IMR-90 (cell line): ENCODE data around the gene KLHDC1. TPM values are rescaled to one million over a fixed set of nuclear protein-coding genes. Genes with fewer than 3 reads are reported as not detected.

Experiments
- ATAC-seq: fragments of 200-7000 bp; cut with Tn5 transposase; 2 replicates; pipeline ENCODE4 v1.9.1; 2020; ENCODE audit warnings: low read depth, mild to moderate bottlenecking, moderate library complexity
- BruUV-seq: library from RNA; stranded (reverse); fragments of 400-500 nt; replicated peaks from 2 replicates; lab custom pipeline; 2021; lab: Mats Ljungman, UMichigan
- CTCF ChIA-PET: fragments of 300-600 bp; formaldehyde crosslinking; extraction: SDS; loops from one replicate; lab custom pipeline; 2021; ENCODE audit warnings: antibody characterized with exemption; lab: Yijun Ruan, JAX
- POLR2A ChIA-PET: fragments of 300-600 bp; sonication (Branson Sonifier 250); formaldehyde crosslinking; loops from one replicate; lab custom pipeline; 2022; ENCODE audit warnings: antibody characterized with exemption; ENCODE audit not compliant: unreplicated experiment; lab: Charles Lee
- DNase-seq: peaks from one replicate; pipeline ENCODE4 v3.0.0; 2013
- H2AFZ ChIP-seq: replicated peaks from 2 replicates; pipeline ENCODE3; 2013; ENCODE audit warnings: low read length, mild to moderate bottlenecking; ENCODE audit not compliant: poor library complexity
- H2AK5ac ChIP-seq: 2 replicates; pipeline ENCODE4 v1.6.1; 2013; ENCODE audit warnings: low read depth, low read length, inconsistent platforms
- H2AK9ac ChIP-seq: replicated peaks from 2 replicates; pipeline ENCODE3; 2013; ENCODE audit warnings: mild to moderate bottlenecking, low read depth, low read length, moderate library complexity; ENCODE audit not compliant: poor library complexity
- H2BK120ac ChIP-seq: 2 replicates; pipeline ENCODE4 v1.6.1; 2013; ENCODE audit warnings: low read depth, low read length, inconsistent platforms
- H2BK15ac ChIP-seq: 3 replicates; pipeline ENCODE4 v1.6.1; 2013; ENCODE audit warnings: low read depth, low read length, inconsistent platforms
- H2BK20ac ChIP-seq: 2 replicates; pipeline ENCODE4 v1.6.1; 2013; ENCODE audit warnings: low read depth, mild to moderate bottlenecking, inconsistent platforms, low read length, moderate library complexity
- H2BK5ac ChIP-seq: 2 replicates; pipeline ENCODE4 v1.6.1; 2013; ENCODE audit warnings: mild to moderate bottlenecking, low read depth, low read length, inconsistent platforms; ENCODE audit not compliant: poor library complexity, severe bottlenecking
- H3K14ac ChIP-seq: replicated peaks from 2 replicates; pipeline ENCODE4 v1.6.1; 2013; ENCODE audit warnings: low read depth, low read length, inconsistent platforms
- H3K18ac ChIP-seq: 2 replicates; pipeline ENCODE4 v1.6.1; 2013; ENCODE audit warnings: low read depth, low read length, control low read depth
- H3K23ac ChIP-seq: 2 replicates; pipeline ENCODE4 v1.6.1; 2013; ENCODE audit warnings: low read depth, low read length, inconsistent platforms
- H3K27ac ChIP-seq: 2 replicates; pipeline ENCODE4 v1.5.1; 2013; ENCODE audit warnings: mild to moderate bottlenecking, control low read depth, low read length; ENCODE audit not compliant: insufficient read depth
- H3K27me3 ChIP-seq: 2 replicates; pipeline ENCODE4 v1.6.1; 2013; ENCODE audit warnings: low read length; ENCODE audit not compliant: control insufficient read depth, insufficient read depth
- H3K36me3 ChIP-seq: 2 replicates; pipeline ENCODE4 v1.6.1; 2013; ENCODE audit warnings: low read length, mixed read lengths; ENCODE audit not compliant: control insufficient read depth, insufficient read depth
- H3K4ac ChIP-seq: 2 replicates; pipeline ENCODE4 v1.6.1; 2013; ENCODE audit warnings: low read depth, low read length, inconsistent platforms
- H3K4me1 ChIP-seq: 2 replicates; pipeline ENCODE4 v1.6.1; 2013; ENCODE audit warnings: low read length, mixed read lengths; ENCODE audit not compliant: control insufficient read depth, insufficient read depth
- H3K4me2 ChIP-seq: 2 replicates; pipeline ENCODE4 v1.6.1; 2013; ENCODE audit warnings: low read depth, mild to moderate bottlenecking, control low read depth, low read length, moderate library complexity
- H3K4me3 ChIP-seq: 2 replicates; pipeline ENCODE4 v1.5.1; 2013; ENCODE audit warnings: low read depth, mild to moderate bottlenecking, control low read depth, low read length, moderate library complexity; ENCODE audit not compliant: insufficient read depth
- H3K56ac ChIP-seq: 2 replicates; pipeline ENCODE4 v1.6.1; 2013; ENCODE audit warnings: low read length, inconsistent platforms; ENCODE audit not compliant: insufficient read depth; ENCODE audit errors: extremely low read depth
- H3K79me1 ChIP-seq, 2 experiments: 2 replicates each; pipeline ENCODE4 v1.6.1; 2013; ENCODE audit warnings: low read length in 2 of 2, inconsistent platforms in 1 of 2, low read depth in 1 of 2
- H3K9ac ChIP-seq: 2 replicates; pipeline ENCODE4 v1.6.1; 2013; ENCODE audit warnings: low read depth, low read length, control low read depth
- H3K9me1 ChIP-seq: 2 replicates; pipeline ENCODE4 v1.6.1; 2013; ENCODE audit warnings: low read length, inconsistent platforms; ENCODE audit not compliant: insufficient read depth
- H3K9me3 ChIP-seq: 2 replicates; pipeline ENCODE4 v1.6.1; 2013; ENCODE audit warnings: low read length; ENCODE audit not compliant: control insufficient read depth, insufficient read depth
- H4K20me1 ChIP-seq: 2 replicates; pipeline ENCODE4 v1.6.1; 2013; ENCODE audit warnings: low read length, inconsistent platforms; ENCODE audit not compliant: insufficient read depth
- H4K5ac ChIP-seq: 2 replicates; pipeline ENCODE4 v1.6.1; 2013; ENCODE audit warnings: mild to moderate bottlenecking, low read depth, low read length, control low read depth
- H4K8ac ChIP-seq, 2 experiments: 2 replicates each; pipeline ENCODE4 v1.6.1; 2013; ENCODE audit warnings: low read depth in 2 of 2, low read length in 2 of 2, control low read depth in 1 of 2, inconsistent platforms in 1 of 2
- H4K91ac ChIP-seq: 2 replicates; pipeline ENCODE4 v1.6.1; 2013; ENCODE audit warnings: low read depth, low read length, inconsistent platforms; ENCODE audit not compliant: insufficient read depth
- CEBPB ChIP-seq: IDR thresholded peaks from 2 replicates; pipeline ENCODE4 v1.6.1; 2012; ENCODE audit warnings: low read depth, low read length, improper control_type of control experiment
- FOS ChIP-seq: fragments of 150-350 bp; IDR thresholded peaks from 2 replicates; pipeline ENCODE4 v1.6.1; 2016; ENCODE audit warnings: low read depth, low read length
- MAFK ChIP-seq: IDR thresholded peaks from 2 replicates; pipeline ENCODE4 v1.6.1; 2012; ENCODE audit warnings: low read depth, low read length, improper control_type of control experiment
- MAZ ChIP-seq: IDR thresholded peaks from 2 replicates; pipeline ENCODE4 v1.6.1; 2012; ENCODE audit warnings: low read depth, mild to moderate bottlenecking, low read length, improper control_type of control experiment, moderate library complexity, borderline replicate concordance
- POLR2A ChIP-seq: IDR thresholded peaks from 2 replicates; pipeline ENCODE4 v1.6.1; 2012; ENCODE audit warnings: mild to moderate bottlenecking, low read depth, low read length
- RAD21 ChIP-seq: IDR thresholded peaks from 2 replicates; pipeline ENCODE4 v1.6.1; 2012; ENCODE audit warnings: low read length, improper control_type of control experiment
- RCOR1 ChIP-seq: IDR thresholded peaks from 2 replicates; pipeline ENCODE4 v1.6.1; 2012; ENCODE audit warnings: mild to moderate bottlenecking, low read length, improper control_type of control experiment; ENCODE audit not compliant: insufficient replicate concordance
- RFX5 ChIP-seq: IDR thresholded peaks from 2 replicates; pipeline ENCODE4 v1.8.0; 2012; ENCODE audit warnings: low read depth, mild to moderate bottlenecking, low read length, moderate library complexity
- whole genome bisulfite sequencing, 2 experiments: methylation state at CpG; one replicate each; pipeline versions ENCODE4 v1.1.5 to v1.1.7; 2013; ENCODE audit warnings: missing lambda C conversion rate in 2 of 2; ENCODE audit not compliant: insufficient read length in 1 of 2; ENCODE audit errors: extremely low coverage in 2 of 2; 5-methylcytosine and 5-hydroxymethylcytosine counted together
- dilution Hi-C: fragments of 300-500 bp; cut with HindIII; formaldehyde crosslinking; loops from one replicate; pipeline ENCODE4 v1.14.3; 2018; ENCODE audit warnings: low sequenced_read_pairs; ENCODE audit not compliant: unreplicated experiment
- in situ Hi-C: fragments of 300-500 bp; cut with MboI; formaldehyde crosslinking; loops from 3 replicates; pipeline ENCODE4 v1.14.3; 2019; ENCODE audit warnings: low sequenced_read_pairs, inconsistent platforms, mixed read lengths
- intact Hi-C: fragments of 100-400 bp; cut with micrococcal nuclease; formaldehyde crosslinking; loops from 2 replicates; pipeline ENCODE4 v1.10.0; 2022
- polyA plus RNA-seq, 3 experiments: library from polyadenylated mRNA; depleted of rRNA; stranded (reverse); fragments of >200 nt; gene quantifications; 2 replicates each; pipeline ENCODE4 v1.2.3, GENCODE V29; 2012; ENCODE audit warnings: low replicate concordance in 1 of 3
- total RNA-seq: library from RNA; depleted of rRNA; stranded (reverse); fragments of >200 nt; gene quantifications from 2 replicates; pipeline ENCODE4 v1.2.3, GENCODE V29; 2012
- TF ChIP-seq, protein P1 (sequence below): fragments of 150-350 bp; IDR thresholded peaks from 2 replicates; pipeline ENCODE4 v1.6.1; 2016; ENCODE audit warnings: low read depth, mild to moderate bottlenecking, low read length, moderate library complexity, borderline replicate concordance
- TF ChIP-seq, protein P2 (sequence below): conservative IDR thresholded peaks from 2 replicates; pipeline ENCODE4 v1.5.1; 2012; ENCODE audit warnings: mild to moderate bottlenecking, low read depth, low read length, improper control_type of control experiment

KLHDC1 gene
- total and polyA plus RNA-seq, 2 of the 4 experiments (the other 2 are of a cell fraction) = 0.51 to 0.90 TPM

DNA sequence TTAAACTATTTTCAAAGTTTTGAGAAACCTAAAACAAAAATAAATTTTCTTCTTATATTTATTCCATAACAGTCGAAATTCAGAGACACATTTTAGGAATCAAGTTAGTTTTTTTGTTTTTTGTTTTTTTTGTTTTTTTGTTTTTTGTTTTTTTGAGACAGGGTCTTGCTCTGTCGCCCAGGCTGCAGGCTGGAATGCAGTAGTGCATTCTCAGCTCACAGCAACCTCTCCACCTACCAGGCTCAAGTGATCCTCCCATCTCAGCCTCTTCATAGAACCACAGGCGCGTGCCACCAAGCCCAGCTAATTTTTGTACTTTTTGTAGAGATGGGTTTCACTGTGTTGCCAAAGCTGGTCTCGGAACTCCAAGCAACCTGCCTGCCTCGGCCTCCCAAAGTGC, 39.4 kb upstream of the KLHDC1 start:
- H3K4me2 ChIP-seq = no peak overlapping the region
- H3K27ac ChIP-seq = no peak overlapping the region
- H2BK20ac ChIP-seq = no peak overlapping the region
- no TSS peak for BruUV-seq
- peaks cover 4% of the 10 kb centered on the region; the same call in 1 of the 2 replicates for H3K9me1 ChIP-seq
- no peak overlapping the region for H2BK120ac ChIP-seq
- peaks cover 14 to 22% of the 10 kb centered on the region in 2 experiments for H3K79me1 ChIP-seq
- H3K18ac ChIP-seq = no peak overlapping the region
- no peak overlapping the region for H2BK15ac ChIP-seq
- ATAC-seq = no peak
- H3K4me3 ChIP-seq = no peak overlapping the region
- dilution Hi-C loops = no loop called here
- no peaks in the 10 kb centered on the region for H3K9me3 ChIP-seq
- ChIA-PET CTCF (no interaction called here), POLR2A (no interaction called here)
- H3K36me3 ChIP-seq = peaks cover 1% of the 10 kb centered on the region; the same call in 1 of the 2 replicates
- intact Hi-C loops = no loop called here
- H4K5ac ChIP-seq = no peak overlapping the region
- H4K91ac ChIP-seq = no peak overlapping the region
- no peaks in the 10 kb centered on the region for H4K20me1 ChIP-seq
- no peak overlapping the region for H4K8ac ChIP-seq
- no CpG with 5 or more reads among the region's 6 CpGs for WGBS, 2 experiments
- no peak for DNase-seq
- H2AK9ac ChIP-seq = no peak overlapping the region
- H2AK5ac ChIP-seq = no peak overlapping the region
- TF ChIP-seq MAFK = no peak
- TF ChIP-seq, protein P1, sequence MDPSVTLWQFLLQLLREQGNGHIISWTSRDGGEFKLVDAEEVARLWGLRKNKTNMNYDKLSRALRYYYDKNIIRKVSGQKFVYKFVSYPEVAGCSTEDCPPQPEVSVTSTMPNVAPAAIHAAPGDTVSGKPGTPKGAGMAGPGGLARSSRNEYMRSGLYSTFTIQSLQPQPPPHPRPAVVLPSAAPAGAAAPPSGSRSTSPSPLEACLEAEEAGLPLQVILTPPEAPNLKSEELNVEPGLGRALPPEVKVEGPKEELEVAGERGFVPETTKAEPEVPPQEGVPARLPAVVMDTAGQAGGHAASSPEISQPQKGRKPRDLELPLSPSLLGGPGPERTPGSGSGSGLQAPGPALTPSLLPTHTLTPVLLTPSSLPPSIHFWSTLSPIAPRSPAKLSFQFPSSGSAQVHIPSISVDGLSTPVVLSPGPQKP = no peak
- TF ChIP-seq RAD21 = no peak
- no peak for TF ChIP-seq RCOR1
- TF ChIP-seq FOS = no peak
- no peak for TF ChIP-seq POLR2A
- no peak for TF ChIP-seq RFX5
- TF ChIP-seq, protein P2, sequence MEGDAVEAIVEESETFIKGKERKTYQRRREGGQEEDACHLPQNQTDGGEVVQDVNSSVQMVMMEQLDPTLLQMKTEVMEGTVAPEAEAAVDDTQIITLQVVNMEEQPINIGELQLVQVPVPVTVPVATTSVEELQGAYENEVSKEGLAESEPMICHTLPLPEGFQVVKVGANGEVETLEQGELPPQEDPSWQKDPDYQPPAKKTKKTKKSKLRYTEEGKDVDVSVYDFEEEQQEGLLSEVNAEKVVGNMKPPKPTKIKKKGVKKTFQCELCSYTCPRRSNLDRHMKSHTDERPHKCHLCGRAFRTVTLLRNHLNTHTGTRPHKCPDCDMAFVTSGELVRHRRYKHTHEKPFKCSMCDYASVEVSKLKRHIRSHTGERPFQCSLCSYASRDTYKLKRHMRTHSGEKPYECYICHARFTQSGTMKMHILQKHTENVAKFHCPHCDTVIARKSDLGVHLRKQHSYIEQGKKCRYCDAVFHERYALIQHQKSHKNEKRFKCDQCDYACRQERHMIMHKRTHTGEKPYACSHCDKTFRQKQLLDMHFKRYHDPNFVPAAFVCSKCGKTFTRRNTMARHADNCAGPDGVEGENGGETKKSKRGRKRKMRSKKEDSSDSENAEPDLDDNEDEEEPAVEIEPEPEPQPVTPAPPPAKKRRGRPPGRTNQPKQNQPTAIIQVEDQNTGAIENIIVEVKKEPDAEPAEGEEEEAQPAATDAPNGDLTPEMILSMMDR = no peak
- no peak for TF ChIP-seq CEBPB
- no peak for TF ChIP-seq MAZ
- no peaks in the 10 kb centered on the region for H3K27me3 ChIP-seq
- no peak overlapping the region for H3K14ac ChIP-seq
- no peak overlapping the region for H3K9ac ChIP-seq
- in situ Hi-C loops = no loop called here
- no peaks in the 10 kb centered on the region for H3K4me1 ChIP-seq
- no peak overlapping the region for H3K4ac ChIP-seq
- H3K23ac ChIP-seq = no peak overlapping the region
- H2AFZ ChIP-seq = no peak overlapping the region
- H2BK5ac ChIP-seq = no peak overlapping the region
- H3K56ac ChIP-seq = no peak overlapping the region
